Testis (tissue), 3 donors: ENCODE measurements around the gene DUSP8. TPM values are rescaled to one million over a fixed set of nuclear protein-coding genes. Genes with fewer than 3 reads are reported as not detected.
A peak's percentile ranks its signal among the peaks of the same experiment; 100 is the strongest.

ENCODE experiments used
- DNase-seq: peaks from one replicate; pipeline ENCODE4 v3.0.0-alpha.2; 2019
- H3K27ac ChIP-seq, 2 donors: fragments of 200-600 bp; sonication (generic); one replicate each; pipeline ENCODE4 v1.5.1; 2019
- H3K27me3 ChIP-seq: fragments of 200-600 bp; sonication (generic); one replicate; pipeline ENCODE4 v1.5.1; 2019
- H3K36me3 ChIP-seq: fragments of 200-600 bp; sonication (generic); one replicate; pipeline ENCODE4 v1.5.1; 2017; ENCODE audit warnings: low read depth; ENCODE audit errors: missing control alignments
- H3K4me1 ChIP-seq: fragments of 200-600 bp; sonication (generic); one replicate; pipeline ENCODE4 v1.5.1; 2019
- H3K4me3 ChIP-seq, 2 donors: fragments of 200-600 bp; sonication (generic); one replicate each; pipeline ENCODE4 v1.5.1; 2017 to 2019
- H3K9me3 ChIP-seq: fragments of 200-600 bp; sonication (generic); one replicate; pipeline ENCODE4 v1.5.1; 2017
- POLR2A ChIP-seq: fragments of 450-650 bp; IDR thresholded peaks from one replicate; pipeline ENCODE4 v1.6.1; 2017; ENCODE audit warnings: antibody characterized with exemption, mild to moderate bottlenecking, moderate library complexity
- WGBS, 2 donors: methylation state at CpG; one replicate each; pipeline ENCODE4 v1.1.5; 2018; 5-methylcytosine and 5-hydroxymethylcytosine counted together
- intact Hi-C: fragments of 100-400 bp; cut with DNase I; formaldehyde crosslinking; loops from one replicate; pipeline ENCODE4 v1.15.1; 2023; ENCODE audit warnings: low total_unique reads
- polyA plus RNA-seq: library from polyadenylated mRNA; stranded (reverse); fragments of 350-450 nt; fragmentation: Illumina TruSeq; extraction: RNeasy Lipid Tissue Mini Kit (QIAGEN cat#74804); gene quantifications from one replicate; pipeline ENCODE4 v1.2.3, GENCODE V29; 2014; ENCODE audit warnings: low read depth, low replicate concordance; ENCODE audit not compliant: insufficient read depth
- total RNA-seq, 2 donors: library from RNA; depleted of rRNA; stranded (reverse); fragments of >200 nt; gene quantifications; one replicate each; pipeline ENCODE4 v1.2.3, GENCODE V29; 2016
- TF ChIP-seq, protein P1 (sequence below), 3 experiments: fragments of 450-650 bp in 2 of 3; fragments of 200-600 bp in 1 of 3; sonication (generic) in 1 of 3; IDR thresholded peaks; one replicate each; pipeline ENCODE4 v1.5.1; 2016 to 2019; ENCODE audit warnings: antibody characterized with exemption in 3 of 3, mild to moderate bottlenecking in 2 of 3, moderate library complexity in 1 of 3

Gene DUSP8
- total and polyA plus RNA-seq, 3 donors from 2014 or later: 7.0 to 14.4 (median 8.5) TPM

DNA sequence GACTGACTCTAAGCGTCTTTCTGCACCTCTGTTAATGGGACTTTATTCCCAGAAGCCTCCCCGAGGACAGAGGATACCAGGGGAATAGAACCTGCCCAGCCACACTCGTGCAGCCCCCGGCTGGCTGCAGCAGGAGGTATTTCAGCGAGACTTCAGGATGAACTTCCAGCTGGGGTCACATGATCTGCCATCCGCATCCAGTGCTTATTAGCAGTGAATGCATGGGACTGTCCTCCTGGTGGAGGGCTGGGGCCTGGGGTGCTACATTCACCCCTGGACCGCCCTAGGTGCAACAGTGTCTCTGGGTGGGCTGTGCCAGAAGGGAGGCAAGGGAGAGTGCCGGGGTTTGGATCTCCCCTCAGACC, 1.6 kb downstream of the DUSP8 start:
- 34 to 74% methylated on average over 5 to 8 of the region's 8 CpGs for WGBS, 2 donors
- DNase-seq: no peak
- Histone ChIP-seq H3K27me3 (no peaks in the 10 kb centered on the region), H3K9me3 (no peaks in the 10 kb centered on the region), H3K4me3 (peak overlapping the region in 1 of 2 donors; percentile 65), H3K27ac (no peak overlapping the region), H3K36me3 (no peaks in the 10 kb centered on the region), H3K4me1 (peaks cover 18% of the 10 kb centered on the region)
- TF ChIP-seq POLR2A: no peak
- TF ChIP-seq, protein P1, sequence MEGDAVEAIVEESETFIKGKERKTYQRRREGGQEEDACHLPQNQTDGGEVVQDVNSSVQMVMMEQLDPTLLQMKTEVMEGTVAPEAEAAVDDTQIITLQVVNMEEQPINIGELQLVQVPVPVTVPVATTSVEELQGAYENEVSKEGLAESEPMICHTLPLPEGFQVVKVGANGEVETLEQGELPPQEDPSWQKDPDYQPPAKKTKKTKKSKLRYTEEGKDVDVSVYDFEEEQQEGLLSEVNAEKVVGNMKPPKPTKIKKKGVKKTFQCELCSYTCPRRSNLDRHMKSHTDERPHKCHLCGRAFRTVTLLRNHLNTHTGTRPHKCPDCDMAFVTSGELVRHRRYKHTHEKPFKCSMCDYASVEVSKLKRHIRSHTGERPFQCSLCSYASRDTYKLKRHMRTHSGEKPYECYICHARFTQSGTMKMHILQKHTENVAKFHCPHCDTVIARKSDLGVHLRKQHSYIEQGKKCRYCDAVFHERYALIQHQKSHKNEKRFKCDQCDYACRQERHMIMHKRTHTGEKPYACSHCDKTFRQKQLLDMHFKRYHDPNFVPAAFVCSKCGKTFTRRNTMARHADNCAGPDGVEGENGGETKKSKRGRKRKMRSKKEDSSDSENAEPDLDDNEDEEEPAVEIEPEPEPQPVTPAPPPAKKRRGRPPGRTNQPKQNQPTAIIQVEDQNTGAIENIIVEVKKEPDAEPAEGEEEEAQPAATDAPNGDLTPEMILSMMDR (IDR thresholded peaks at IDR 0.05): no peak
- intact Hi-C loops: no loop called here

DNA sequence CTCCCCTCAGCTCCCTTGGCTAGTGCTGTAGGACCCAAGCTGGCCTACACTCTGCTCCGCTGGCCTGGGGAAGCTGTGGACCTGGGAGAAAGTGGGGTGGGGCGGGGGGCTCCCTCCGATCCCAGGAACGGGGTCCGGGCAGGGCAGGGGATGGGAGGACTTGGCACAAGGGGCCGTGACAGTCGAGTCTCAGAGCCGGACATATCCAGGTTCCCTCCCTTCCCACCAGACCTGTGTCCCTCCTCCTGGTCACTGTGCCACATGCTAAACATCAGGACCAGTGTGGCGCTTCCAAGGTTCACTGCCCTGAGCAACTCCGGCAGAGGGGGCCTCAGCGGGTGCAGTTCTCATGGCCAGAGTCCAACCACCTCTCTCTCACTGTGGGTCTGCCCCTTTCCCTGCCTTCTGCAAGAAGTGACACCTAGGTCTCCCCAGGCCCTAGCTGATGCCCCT, 2.0 kb downstream of the DUSP8 start:
- no peak for DNase-seq
- H3K27ac ChIP-seq: no peak overlapping the region
- no peak overlapping the region for H3K4me3 ChIP-seq
- 65 to 70% methylated on average over 5 to 11 of the region's 11 CpGs for WGBS, 2 donors
- intact Hi-C loops: no loop called here
- no peaks in the 10 kb centered on the region for H3K27me3 ChIP-seq
- H3K9me3 ChIP-seq: no peaks in the 10 kb centered on the region
- peaks cover 18% of the 10 kb centered on the region for H3K4me1 ChIP-seq
- no peaks in the 10 kb centered on the region for H3K36me3 ChIP-seq
- TF ChIP-seq, protein P1 (IDR thresholded peaks at IDR 0.05): no peak
- TF ChIP-seq POLR2A: no peak

DNA sequence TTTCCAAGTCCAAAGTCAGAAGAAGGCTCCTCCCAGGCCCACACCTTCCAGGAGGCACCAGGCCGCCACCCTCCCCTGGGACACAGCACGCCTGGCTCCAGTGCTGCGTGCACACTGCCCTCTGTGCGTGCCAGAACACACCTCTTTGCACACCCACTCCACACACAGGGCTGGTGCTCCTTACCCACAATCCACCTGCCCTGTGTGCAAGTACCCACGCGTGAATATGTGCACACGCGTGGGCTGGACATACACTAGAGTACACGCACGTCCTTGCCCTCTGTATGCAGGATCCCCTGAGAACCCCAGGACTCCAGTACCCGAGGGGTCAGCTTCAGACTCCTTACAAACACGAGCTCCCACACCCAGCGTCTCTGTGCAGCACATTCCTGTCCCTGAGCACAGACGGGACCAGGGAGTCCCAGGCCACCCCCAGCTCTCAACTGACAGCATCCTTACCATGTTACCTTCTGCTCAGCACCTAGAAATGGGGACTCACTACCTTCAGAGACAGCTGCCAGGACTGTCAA, 2.8 kb downstream of the DUSP8 start:
- no peak overlapping the region for H3K27ac ChIP-seq
- intact Hi-C loops: no loop called here
- H3K4me3 ChIP-seq: no peak overlapping the region

DNA sequence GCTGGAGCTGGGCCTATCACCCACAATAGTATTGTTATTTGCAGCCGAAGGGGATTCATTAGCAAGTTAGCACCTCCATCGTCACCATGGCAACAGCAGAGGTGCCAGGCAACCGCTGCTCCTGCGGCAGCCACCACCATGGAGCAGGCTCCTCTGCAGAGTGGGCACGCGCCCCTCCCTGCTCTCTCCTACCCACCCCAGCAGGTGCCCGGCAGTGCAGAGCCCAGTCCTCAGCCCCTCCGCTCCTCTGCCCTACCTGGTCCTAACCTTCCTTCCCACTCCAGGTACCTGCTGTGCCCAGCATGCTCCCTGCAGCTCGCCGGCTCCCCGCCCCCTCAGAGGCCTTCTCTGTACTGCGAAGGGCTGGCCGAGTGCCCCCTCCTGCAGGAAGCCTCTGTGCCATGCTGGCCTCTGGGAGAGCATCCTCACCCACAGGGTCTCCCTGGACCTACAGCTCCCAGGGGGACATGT, 3.6 kb downstream of the DUSP8 start:
- peaks cover 8% of the 10 kb centered on the region for H3K4me1 ChIP-seq

More for the DNA sequence above, 2.8 kb downstream of the DUSP8 start:
- 73 to 83% methylated on average over 13 to 14 of the region's 14 CpGs for WGBS, 2 donors
- Histone ChIP-seq H3K27me3 (no peaks in the 10 kb centered on the region), H3K36me3 (no peaks in the 10 kb centered on the region), H3K4me1 (peaks cover 16% of the 10 kb centered on the region), H3K9me3 (no peaks in the 10 kb centered on the region)
- TF ChIP-seq, protein P1 (IDR thresholded peaks at IDR 0.05): no peak
- TF ChIP-seq POLR2A: no peak
- DNase-seq: no peak

More for the DNA sequence above, 3.6 kb downstream of the DUSP8 start:
- TF ChIP-seq, protein P1 (IDR thresholded peaks at IDR 0.05): no peak
- no peak for TF ChIP-seq POLR2A
- Histone ChIP-seq H3K27me3 (no peaks in the 10 kb centered on the region), H3K9me3 (no peaks in the 10 kb centered on the region), H3K27ac (no peak overlapping the region), H3K4me3 (no peak overlapping the region), H3K36me3 (no peaks in the 10 kb centered on the region)
- DNase-seq: no peak
- WGBS, 2 donors: 73 to 74% methylated on average over 8 to 13 of the region's 13 CpGs
- intact Hi-C loops: no loop called here
